Transverse colon (tissue), 4 donors: ENCODE measurements around the gene IL17RE.

Source experiments
- POLR2A ChIP-seq: fragments of 450-650 bp; IDR thresholded peaks from one replicate; pipeline ENCODE4 v1.6.1; 2016; ENCODE audit warnings: antibody characterized with exemption, mild to moderate bottlenecking, moderate library complexity
- POLR2AphosphoS5 ChIP-seq, 3 donors: sonication (generic); formaldehyde crosslinking; IDR thresholded peaks; one replicate each; pipeline ENCODE4 v1.6.1; 2016; ENCODE audit warnings: antibody characterized with exemption in 3 of 3
- TF ChIP-seq, protein P1 (sequence below), 5 experiments: fragments of 200-600 bp in 3 of 5; fragments of 450-650 bp in 2 of 5; sonication (generic) in 3 of 5; IDR thresholded peaks; 1 replicate in 2 of 5; 2 replicates in 3 of 5; pipeline ENCODE4 v1.5.1; 2016 to 2017; ENCODE audit warnings: antibody characterized with exemption in 5 of 5, inconsistent platforms in 3 of 5, mild to moderate bottlenecking in 2 of 5, moderate library complexity in 1 of 5

DNA sequence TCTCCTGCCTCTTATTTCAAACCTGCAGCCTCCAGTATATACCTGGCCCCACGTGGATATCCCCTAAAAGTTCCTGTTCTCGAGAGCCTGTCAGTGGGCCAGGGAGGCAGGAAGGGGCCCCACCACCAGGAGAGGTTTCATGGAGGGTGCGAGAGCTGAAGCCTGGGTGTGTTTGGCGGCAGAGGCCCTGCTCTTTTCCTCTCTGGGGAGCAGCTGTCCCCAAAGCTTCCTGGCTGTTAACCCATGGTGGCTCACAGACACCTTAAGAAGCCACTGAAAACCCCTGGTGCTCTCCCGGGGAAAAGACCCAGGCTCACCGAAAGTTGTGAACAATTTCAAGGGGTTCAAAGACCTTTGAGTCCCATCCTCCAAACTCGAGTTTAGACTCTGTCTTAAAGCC is 48.5 kb downstream of the IL17RE start:
- no peak for TF ChIP-seq POLR2A
- TF ChIP-seq, protein P1, sequence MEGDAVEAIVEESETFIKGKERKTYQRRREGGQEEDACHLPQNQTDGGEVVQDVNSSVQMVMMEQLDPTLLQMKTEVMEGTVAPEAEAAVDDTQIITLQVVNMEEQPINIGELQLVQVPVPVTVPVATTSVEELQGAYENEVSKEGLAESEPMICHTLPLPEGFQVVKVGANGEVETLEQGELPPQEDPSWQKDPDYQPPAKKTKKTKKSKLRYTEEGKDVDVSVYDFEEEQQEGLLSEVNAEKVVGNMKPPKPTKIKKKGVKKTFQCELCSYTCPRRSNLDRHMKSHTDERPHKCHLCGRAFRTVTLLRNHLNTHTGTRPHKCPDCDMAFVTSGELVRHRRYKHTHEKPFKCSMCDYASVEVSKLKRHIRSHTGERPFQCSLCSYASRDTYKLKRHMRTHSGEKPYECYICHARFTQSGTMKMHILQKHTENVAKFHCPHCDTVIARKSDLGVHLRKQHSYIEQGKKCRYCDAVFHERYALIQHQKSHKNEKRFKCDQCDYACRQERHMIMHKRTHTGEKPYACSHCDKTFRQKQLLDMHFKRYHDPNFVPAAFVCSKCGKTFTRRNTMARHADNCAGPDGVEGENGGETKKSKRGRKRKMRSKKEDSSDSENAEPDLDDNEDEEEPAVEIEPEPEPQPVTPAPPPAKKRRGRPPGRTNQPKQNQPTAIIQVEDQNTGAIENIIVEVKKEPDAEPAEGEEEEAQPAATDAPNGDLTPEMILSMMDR (IDR thresholded peaks at IDR 0.05), result no peak
- TF ChIP-seq POLR2AphosphoS5 (IDR thresholded peaks at IDR 0.05), result no peak
